GM18861 (cell line): ENCODE results near the gene RPS6KC1.
"Not testable (repeated sequence)": the region's sequence is repeated elsewhere in the genome, so short reads cannot be mapped to it uniquely, and the experiment has no call there.

ENCODE experiments used
- ATAC-seq: cut with Tn5 transposase; IDR thresholded peaks from one replicate; pipeline ENCODE4 v1.9.1; 2021; ENCODE audit not compliant: unreplicated experiment

Gene RPS6KC1

GRCh38 chr1:213269829-213270228 is 218.8 kb downstream of the RPS6KC1 start:
- no peak for ATAC-seq

DNA sequence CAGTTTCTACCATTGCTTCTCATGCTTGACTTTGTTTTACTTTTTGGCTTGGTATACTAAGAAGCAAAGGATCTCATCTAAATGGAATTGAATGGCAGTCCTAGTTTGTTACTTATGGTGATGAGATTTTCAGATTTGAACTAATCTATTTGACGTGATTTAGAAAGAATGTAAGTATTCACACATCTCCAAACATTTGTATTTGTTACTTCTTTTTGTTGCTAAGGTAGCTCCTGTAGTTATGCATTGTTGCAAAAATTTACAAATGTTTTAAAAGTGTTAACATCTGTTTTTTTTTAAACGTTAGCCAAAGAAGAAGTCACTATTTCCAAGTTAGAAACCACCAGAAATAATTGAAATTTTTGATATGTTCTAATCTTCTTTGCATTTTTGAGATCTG is 222.5 kb downstream of the RPS6KC1 start:
- ATAC-seq = no peak

DNA sequence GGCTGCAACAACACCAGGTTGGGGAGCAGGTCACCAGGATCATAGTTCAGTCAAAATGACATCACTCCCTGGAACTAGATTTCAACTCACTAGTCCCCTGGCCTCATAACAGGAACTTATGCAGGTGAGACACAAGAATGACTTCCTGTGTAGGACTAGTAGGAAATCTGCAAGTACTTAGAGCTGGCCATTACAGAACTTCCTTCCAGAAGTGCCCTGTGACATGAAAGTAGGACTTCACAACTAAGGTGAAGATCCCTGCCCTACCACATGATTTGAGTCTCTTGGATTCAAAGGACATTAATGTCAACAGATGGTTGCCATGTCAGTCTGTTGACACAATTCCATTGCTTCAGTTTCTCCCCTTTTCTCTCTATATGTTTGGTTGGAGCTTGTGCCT is 223.1 kb downstream of the RPS6KC1 start:
- no peak for ATAC-seq

DNA sequence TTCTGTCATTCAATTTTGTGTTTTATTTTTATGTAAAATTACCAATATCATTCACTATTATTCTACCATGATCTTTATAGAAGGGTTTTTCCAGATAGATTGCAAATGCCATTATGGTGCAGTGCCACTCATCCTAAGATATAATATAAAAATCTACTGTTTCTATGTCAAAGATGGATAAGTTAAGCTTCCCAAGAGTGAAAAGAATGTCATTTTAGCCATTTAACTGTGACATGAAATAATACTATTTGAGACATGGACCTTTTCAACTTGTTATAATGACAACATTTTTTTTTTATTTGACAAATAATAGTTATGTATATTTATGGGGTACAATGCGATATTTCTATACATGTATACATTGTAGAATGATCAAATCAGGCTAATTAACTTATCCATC is 224.3 kb downstream of the RPS6KC1 start:
- no peak for ATAC-seq

GRCh38 chr1:213276236-213276635 is 225.2 kb downstream of the RPS6KC1 start:
- ATAC-seq = no peak

- ATAC-seq = no peak
Measured at GRCh38 chr1:213277036-213277435, 226.0 kb downstream of the RPS6KC1 start.

GRCh38 chr1:213279410-213279809 is 228.4 kb downstream of the RPS6KC1 start:
- no peak for ATAC-seq

GRCh38 chr1:213281640-213282301 is 230.7 kb downstream of the RPS6KC1 start:
- ATAC-seq = no peak

GRCh38 chr1:213284626-213285025 is 233.6 kb downstream of the RPS6KC1 start:
- ATAC-seq = no peak

GRCh38 chr1:213286235-213286634 is 235.2 kb downstream of the RPS6KC1 start:
- no peak for ATAC-seq

GRCh38 chr1:213287987-213288386 is 236.9 kb downstream of the RPS6KC1 start:
- no peak for ATAC-seq

DNA sequence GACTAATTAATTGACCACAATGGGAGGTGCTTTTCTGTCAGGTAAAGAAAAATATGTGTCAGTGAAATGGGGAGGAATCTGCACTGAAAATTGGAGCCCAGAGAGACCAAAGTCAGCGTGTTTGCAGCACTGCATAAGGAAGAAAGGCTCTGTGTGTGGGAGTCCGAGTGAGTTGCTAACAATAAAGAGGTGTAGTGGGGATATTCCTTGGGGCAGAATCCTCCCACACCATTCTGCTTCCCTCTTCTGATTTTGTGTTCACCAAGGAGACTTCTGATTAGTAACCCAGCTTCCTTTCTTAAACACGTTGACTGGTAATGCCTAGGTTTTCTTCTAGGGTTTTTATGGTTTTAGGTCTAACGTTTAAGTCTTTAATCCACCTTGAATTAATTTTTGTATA is 240.5 kb downstream of the RPS6KC1 start:
- ATAC-seq = no peak

DNA sequence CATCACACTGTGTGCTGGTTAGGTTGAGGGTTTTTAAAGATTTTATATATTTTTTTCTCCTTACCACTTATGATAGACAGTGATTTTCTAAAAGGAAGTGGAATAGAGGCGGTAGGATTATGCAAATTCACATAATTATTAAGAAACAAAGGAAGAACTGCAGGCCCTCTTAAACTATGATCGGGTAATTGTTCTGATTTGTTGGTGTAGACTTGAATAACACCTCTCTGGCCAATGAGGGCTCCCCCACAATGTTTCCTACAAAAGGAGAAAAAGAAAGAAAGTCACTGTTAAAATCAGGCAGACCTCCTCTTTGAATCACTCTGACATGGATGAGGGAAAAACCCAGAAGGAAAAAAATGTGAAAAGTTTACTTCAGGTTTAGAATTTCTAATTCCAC is 241.6 kb downstream of the RPS6KC1 start:
- ATAC-seq = no peak

- no peak for ATAC-seq
Measured at GRCh38 chr1:213295860-213296259, 244.8 kb downstream of the RPS6KC1 start.

GRCh38 chr1:213296558-213296957 is 245.5 kb downstream of the RPS6KC1 start:
- no peak for ATAC-seq

- no peak for ATAC-seq
Measured at GRCh38 chr1:213297021-213297420, 246.0 kb downstream of the RPS6KC1 start.

DNA sequence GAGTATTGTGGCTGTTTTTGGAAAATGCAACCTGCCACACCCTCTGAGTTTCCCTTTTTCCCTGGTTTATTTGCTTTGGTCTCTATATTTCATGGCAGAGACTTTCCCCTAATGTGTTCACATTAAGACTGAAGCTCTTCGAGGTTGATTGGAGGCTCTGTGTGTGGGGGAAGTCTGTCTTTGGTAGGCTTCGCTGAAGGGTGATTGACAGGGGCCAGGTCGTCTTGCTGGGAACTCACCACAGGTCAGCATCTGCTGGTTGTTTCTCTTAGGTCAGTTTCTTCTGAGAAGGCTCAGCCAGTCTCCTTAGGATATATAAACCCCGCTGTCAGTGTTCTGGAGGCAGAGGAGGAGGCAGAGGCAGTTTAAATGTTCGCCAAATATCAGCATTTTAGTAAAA is 249.4 kb downstream of the RPS6KC1 start:
- ATAC-seq = no peak

- ATAC-seq = not testable (repeated sequence)
Measured at GRCh38 chr1:213301524-213301923, 250.5 kb downstream of the RPS6KC1 start.

DNA sequence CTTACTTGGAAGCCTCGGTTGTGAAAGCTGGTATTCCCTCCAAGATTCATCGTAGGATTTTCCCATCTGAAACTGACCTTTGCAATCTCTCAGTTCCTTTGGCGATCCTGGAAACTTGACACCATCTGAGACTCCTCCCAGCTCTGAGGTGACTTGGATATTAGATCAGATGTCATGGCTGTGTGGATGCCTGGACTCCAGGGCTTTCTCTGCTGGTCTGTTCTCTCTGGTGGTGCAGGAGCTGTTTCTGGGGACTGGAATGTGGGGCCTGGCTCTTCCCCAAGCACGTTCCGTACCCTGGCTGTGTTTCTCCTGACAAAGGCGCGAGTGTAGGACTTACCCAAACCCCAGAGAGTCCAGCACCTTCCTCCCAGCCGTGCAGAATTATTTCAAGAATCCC is 252.2 kb downstream of the RPS6KC1 start:
- no peak for ATAC-seq

DNA sequence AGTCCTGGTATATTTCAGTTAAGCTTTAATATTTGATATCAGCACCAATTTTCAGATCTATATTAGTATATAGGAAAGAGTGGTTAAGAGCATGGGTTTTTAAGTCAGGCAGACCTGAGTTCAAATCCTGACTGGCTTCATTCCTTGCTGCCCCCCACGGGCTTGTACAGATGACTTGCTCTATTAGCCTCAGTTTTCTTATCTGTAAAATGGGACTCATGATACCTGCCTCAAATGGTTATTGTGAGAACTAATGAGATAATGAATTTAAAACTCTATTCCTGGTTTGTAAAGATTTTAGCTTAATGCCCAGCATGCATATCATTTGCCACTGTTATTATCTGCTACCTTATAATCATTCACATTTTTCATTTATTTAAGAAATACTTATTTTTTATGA is 264.5 kb downstream of the RPS6KC1 start:
- no peak for ATAC-seq

DNA sequence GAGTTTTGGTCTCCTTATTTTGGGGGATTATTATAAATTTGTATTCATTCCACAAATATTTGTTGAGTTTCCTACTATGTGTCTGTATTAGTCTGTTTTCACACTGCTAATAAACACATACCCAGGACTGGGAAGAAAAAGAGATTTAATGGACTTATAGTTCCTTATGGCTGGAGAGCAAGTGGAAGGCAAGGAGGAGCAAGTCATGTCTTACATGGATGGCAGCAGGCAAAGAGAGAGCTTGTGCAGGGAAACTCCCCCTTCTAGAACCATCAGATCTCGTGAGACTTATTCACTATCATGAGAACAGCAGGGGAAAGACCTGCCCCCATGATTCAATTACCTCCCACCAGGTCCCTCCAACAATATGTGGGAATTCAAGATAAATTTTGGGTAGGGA is 267.4 kb downstream of the RPS6KC1 start:
- not testable (repeated sequence) for ATAC-seq

DNA sequence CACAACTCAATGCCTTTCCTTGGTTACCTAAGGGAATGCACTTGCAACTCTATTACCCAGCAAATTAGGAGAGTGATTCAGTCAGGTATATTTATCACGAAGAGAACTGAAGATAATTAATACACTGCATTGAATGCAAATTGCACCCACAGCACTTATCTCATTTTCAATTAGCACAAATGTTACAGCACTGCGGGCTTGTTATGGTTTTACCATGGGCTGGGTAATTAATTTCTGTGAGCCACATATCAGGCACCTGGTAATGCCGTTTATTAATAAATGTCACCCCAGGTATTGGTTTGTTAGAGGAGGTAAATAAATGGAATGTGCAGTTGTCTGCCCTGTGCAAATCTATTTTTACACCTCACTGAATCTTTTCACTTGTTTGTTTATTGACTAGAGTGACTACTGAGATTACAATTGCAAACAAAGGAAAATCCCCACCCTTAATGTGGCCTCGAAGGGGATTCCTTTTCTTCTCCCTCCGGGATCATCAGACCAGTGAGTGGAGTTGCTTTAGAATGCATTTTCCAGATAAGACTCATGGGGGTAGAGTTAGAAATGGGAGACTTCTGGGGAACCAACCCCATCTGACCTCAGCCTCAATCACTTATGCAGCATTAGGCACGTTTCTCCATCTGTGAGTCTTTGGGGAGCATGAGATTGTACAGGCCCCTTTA is 269.3 kb downstream of the RPS6KC1 start:
- no peak for ATAC-seq
